GM12878 (cell line): ENCODE results near the gene ARSA. TPM values are rescaled to one million over a fixed set of nuclear protein-coding genes. Genes with fewer than 3 reads are reported as not detected.

Experiments
- ATAC-seq: fragments of 200-7000 bp; cut with Tn5 transposase; 3 replicates; pipeline ENCODE4 v1.9.1; 2020; ENCODE audit warnings: mild to moderate bottlenecking, moderate library complexity
- BruUV-seq: library from RNA; stranded (reverse); fragments of 400-500 nt; replicated peaks from 2 replicates; lab custom pipeline; 2021; lab: Mats Ljungman, UMichigan
- CTCF ChIA-PET: fragments of 300-600 bp; sonication (Branson Sonifier 250); formaldehyde crosslinking; extraction: SDS; loops from one replicate; lab custom pipeline; 2021; ENCODE audit warnings: inconsistent platforms; lab: Yijun Ruan, JAX
- POLR2A ChIA-PET: fragments of 350-600 bp; formaldehyde crosslinking; extraction: SDS; loops from one replicate; lab custom pipeline; 2021; ENCODE audit warnings: inconsistent platforms; lab: Charles Lee
- RAD21 ChIA-PET: fragments of 300-600 bp; sonication (Branson Sonifier 250); formaldehyde crosslinking; loops from one replicate; lab custom pipeline; 2023; ENCODE audit warnings: antibody characterized with exemption; ENCODE audit not compliant: unreplicated experiment; lab: Charles Lee
- SMC1A ChIA-PET: fragments of 300-600 bp; sonication (Branson Sonifier 250); formaldehyde crosslinking; loops from one replicate; lab custom pipeline; 2023; ENCODE audit not compliant: unreplicated experiment, uncharacterized antibody; lab: Charles Lee
- DNase-seq: peaks from one replicate; pipeline ENCODE4 v3.0.0-alpha.2; 2011; ENCODE audit warnings: low read depth, low spot score
- FAIRE-seq: peaks from 3 replicates; lab custom pipeline; 2011; peaks lifted over from hg19 to GRCh38; lab: Jason Lieb, UNC
- H2AFZ ChIP-seq: 2 replicates; pipeline ENCODE4 v1.6.0; 2011; ENCODE audit warnings: low read depth, low read length, control low read depth; ENCODE audit not compliant: control insufficient read depth
- H3K27ac ChIP-seq: 2 replicates; pipeline ENCODE4 v1.5.1; 2011; ENCODE audit warnings: control low read depth; ENCODE audit not compliant: control insufficient read depth, insufficient read depth
- H3K27me3 ChIP-seq, 2 experiments: replicated peaks in 1 of 2; 2 replicates each; pipeline versions ENCODE4 v1.6.0 to v1.6.1; 2011; ENCODE audit warnings: low read length in 1 of 2; ENCODE audit not compliant: control insufficient read depth in 2 of 2, insufficient read depth in 2 of 2
- H3K36me3 ChIP-seq, 2 experiments: 2 replicates each; pipeline ENCODE4 v1.5.1; 2011; ENCODE audit warnings: low read length in 1 of 2; ENCODE audit not compliant: control insufficient read depth in 2 of 2, insufficient read depth in 2 of 2
- H3K4me1 ChIP-seq: 2 replicates; pipeline ENCODE4 v1.6.1; 2011; ENCODE audit warnings: mild to moderate bottlenecking, low read length, moderate library complexity, mixed read lengths; ENCODE audit not compliant: control insufficient read depth, insufficient read depth
- H3K4me2 ChIP-seq: 2 replicates; pipeline ENCODE4 v1.6.0; 2011; ENCODE audit warnings: control low read depth; ENCODE audit not compliant: control insufficient read depth, insufficient read depth
- H3K4me3 ChIP-seq: fragments of 200-600 bp; sonication (generic); 2 replicates; pipeline ENCODE4 v1.5.1; 2016
- H3K79me2 ChIP-seq: 2 replicates; pipeline ENCODE4 v1.6.0; 2011; ENCODE audit warnings: low read length; ENCODE audit not compliant: control insufficient read depth, insufficient read depth
- H3K9ac ChIP-seq: 2 replicates; pipeline ENCODE4 v1.8.0; 2011; ENCODE audit warnings: low read length, control low read depth, mixed read lengths; ENCODE audit not compliant: control insufficient read depth, insufficient read depth
- H3K9me3 ChIP-seq: replicated peaks from 3 replicates; pipeline ENCODE4 v1.5.1; 2011; ENCODE audit warnings: mild to moderate bottlenecking, low read length; ENCODE audit not compliant: control insufficient read depth, insufficient read depth
- H4K20me1 ChIP-seq: 2 replicates; pipeline ENCODE4 v1.6.0; 2011; ENCODE audit not compliant: control insufficient read depth, insufficient read depth
- BCL3 ChIP-seq: IDR thresholded peaks from 2 replicates; pipeline ENCODE4 v1.6.1; 2011; ENCODE audit warnings: borderline replicate concordance, low read depth, mild to moderate bottlenecking, moderate library complexity, low read length; ENCODE audit not compliant: insufficient read depth, poor library complexity, severe bottlenecking
- CREM ChIP-seq: IDR thresholded peaks from 2 replicates; pipeline ENCODE4 v1.6.1; 2014; ENCODE audit warnings: antibody characterized with exemption, low read depth
- KAT2A ChIP-seq: conservative IDR thresholded peaks from 2 replicates; pipeline ENCODE4 v1.6.1; 2011; ENCODE audit warnings: low read depth, low read length; ENCODE audit not compliant: control insufficient read depth
- TARDBP ChIP-seq: IDR thresholded peaks from 2 replicates; pipeline ENCODE4 v1.6.1; 2016; ENCODE audit warnings: borderline replicate concordance
- WGBS: methylation state at CpG from one replicate; pipeline ENCODE4 v1.1.6; 2016; ENCODE audit warnings: low lambda C conversion rate; ENCODE audit not compliant: insufficient replicate concordance, insufficient coverage; ENCODE audit errors: missing lambda C conversion rate; 5-methylcytosine and 5-hydroxymethylcytosine counted together
- in situ Hi-C: fragments of 300-500 bp; cut with MboI; formaldehyde crosslinking; loops from 9 replicates; pipeline ENCODE4 v1.14.3; 2018; ENCODE audit warnings: mixed read lengths
- intact Hi-C: fragments of 100-400 bp; cut with micrococcal nuclease; formaldehyde crosslinking; loops from one replicate; pipeline ENCODE4 v1.14.2; 2022; ENCODE audit not compliant: unreplicated experiment
- polyA plus RNA-seq, 11 experiments: library from polyadenylated mRNA; depleted of rRNA in 4 of 11; unstranded in 6 of 11; stranded (reverse) in 5 of 11; fragments of >200 nt; fragmentation: Nextera tagmentation in 4 of 11; fragmentation: Illumina TruSeq in 1 of 11; extraction: Ambion mirVana in 4 of 11; extraction: Trizol in 1 of 11; gene quantifications; 1 replicate in 1 of 11; 2 replicates in 10 of 11; pipeline versions ENCODE4 v1.2.1 to v1.2.3, GENCODE V29; 2011 to 2016; ENCODE audit warnings: inconsistent platforms in 2 of 11, missing spikeins in 2 of 11, low read depth in 1 of 11
- total RNA-seq, 4 experiments: library from RNA; depleted of rRNA in 3 of 4; stranded (reverse); fragments of >200 nt in 3 of 4; fragmentation: Illumina TruSeq in 1 of 4; extraction: Trizol in 1 of 4; gene quantifications; 2 replicates each; pipeline versions ENCODE4 v1.2.1 to v1.2.3, GENCODE V29; 2013 to 2021

The ARSA gene
- total and polyA plus RNA-seq, 10 of the 15 experiments (the other 5 are each of a cell fraction or from before 2014, with no cell fraction given): 0.39 to 26.3 (median 9.8) TPM

DNA sequence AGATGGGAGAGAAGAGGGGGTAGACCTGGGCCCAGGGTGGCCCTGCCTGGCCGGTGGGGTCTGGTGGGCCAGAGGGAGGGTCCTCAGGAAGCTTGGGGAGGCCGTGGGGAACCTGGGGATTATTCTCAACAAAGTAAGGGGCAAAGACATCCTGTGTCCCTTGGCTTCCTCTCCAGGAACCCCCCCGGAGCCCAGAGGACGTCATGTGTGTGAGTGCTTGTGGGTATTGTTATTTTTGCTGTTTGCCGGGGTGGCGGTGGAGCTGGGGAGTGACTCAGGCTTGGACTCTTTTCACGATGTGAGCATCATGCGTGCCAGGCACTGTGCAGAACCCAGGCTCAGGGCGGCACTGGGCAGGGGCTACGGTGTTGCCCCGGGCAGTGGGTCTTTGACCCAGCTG, 43.7 kb upstream of the ARSA start (continued):
- no peak for TF ChIP-seq TARDBP
- TF ChIP-seq KAT2A: no peak

DNA sequence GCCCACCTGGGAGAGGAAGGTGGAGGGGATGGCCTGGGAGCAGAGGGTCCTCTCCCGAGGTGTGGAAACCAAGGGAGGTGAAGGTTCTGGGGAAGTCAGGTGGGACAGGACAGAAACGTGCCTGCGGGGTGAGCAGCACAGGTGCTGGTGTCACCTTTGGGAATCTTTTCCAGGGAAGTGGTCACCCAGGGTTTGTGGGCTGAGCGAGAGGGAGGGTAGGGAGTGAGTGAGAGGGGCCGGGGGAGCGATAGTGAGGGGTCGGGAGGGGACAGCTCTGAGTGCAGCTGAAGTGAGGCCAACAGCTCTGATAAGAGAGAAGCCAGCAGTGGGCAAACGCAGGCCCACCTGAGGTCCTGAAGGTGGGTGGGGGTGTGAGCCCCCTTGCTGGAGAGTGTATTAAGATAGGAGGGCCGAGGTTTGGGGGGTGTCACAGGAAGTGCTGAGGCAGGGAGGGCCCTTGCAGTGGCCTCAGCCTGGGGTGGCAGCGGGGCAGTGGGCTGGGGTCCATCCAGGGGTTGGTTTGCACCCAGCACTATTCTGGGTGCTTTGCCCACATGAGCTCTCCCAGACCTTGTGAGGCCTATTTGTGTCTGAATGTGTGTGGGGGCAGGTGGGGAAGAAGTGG, 43.1 kb upstream of the ARSA start:
- in situ Hi-C loops (no loop called here), intact Hi-C loops (no loop called here)
- peaks cover 8 to 11% of the 10 kb centered on the region in 2 experiments for H3K27me3 ChIP-seq
- 27% methylated on average over 9 of the region's 10 CpGs for WGBS
- POLR2A ChIA-PET: no interaction called here
- RAD21 ChIA-PET: no interaction called here
- no peak for TF ChIP-seq CREM
- TF ChIP-seq BCL3: no peak
- TF ChIP-seq, all 136 proteins: peak for 0
- no peaks in the 10 kb centered on the region; the same call in 1 of the 2 replicates for H3K4me1 ChIP-seq
- DNase-seq: no peak
- no peaks in the 10 kb centered on the region for H3K79me2 ChIP-seq
- no peak overlapping the region for H2AFZ ChIP-seq
- H3K27ac ChIP-seq: no peak overlapping the region
- no peak overlapping the region for H3K9ac ChIP-seq
- ATAC-seq: no peak
- no peaks in the 10 kb centered on the region for H3K9me3 ChIP-seq
- no peak overlapping the region for H3K4me3 ChIP-seq
- H3K36me3 ChIP-seq: no peaks in the 10 kb centered on the region
- SMC1A ChIA-PET: no interaction called here
- no peak for FAIRE-seq
- H4K20me1 ChIP-seq: no peaks in the 10 kb centered on the region
- CTCF ChIA-PET: no interaction called here
- no peak overlapping the region for H3K4me2 ChIP-seq
- no TSS peak for BruUV-seq
